Progenitor cell of endocrine pancreas (in vitro differentiated cells): ENCODE data around the gene TNNC2. TPM values are rescaled to one million over a fixed set of nuclear protein-coding genes. Genes with fewer than 3 reads are reported as not detected.

Source experiments
- DNase-seq: peaks from one replicate; pipeline ENCODE4 v3.0.0; 2021; ENCODE audit warnings: low spot score; ENCODE audit not compliant: unreplicated experiment
- H3K27ac Mint-ChIP-seq: 2 replicates; pipeline ENCODE4 v1.8.0; 2021; ENCODE audit warnings: mild to moderate bottlenecking, moderate library complexity, mixed read lengths
- H3K27me3 Mint-ChIP-seq: 2 replicates; pipeline ENCODE4 v1.8.0; 2021; ENCODE audit warnings: mixed read lengths
- H3K36me3 Mint-ChIP-seq: 2 replicates; pipeline ENCODE4 v1.8.0; 2022; ENCODE audit warnings: mixed read lengths; ENCODE audit not compliant: insufficient read depth
- H3K4me1 Mint-ChIP-seq: 2 replicates; pipeline ENCODE4 v1.8.0; 2021; ENCODE audit warnings: low read depth, mixed read lengths
- H3K4me3 Mint-ChIP-seq: 2 replicates; pipeline ENCODE4 v1.8.0; 2021; ENCODE audit warnings: low read depth, mild to moderate bottlenecking, moderate library complexity, mixed read lengths
- H3K9me3 Mint-ChIP-seq: 2 replicates; pipeline ENCODE4 v1.8.0; 2021; ENCODE audit warnings: low read depth, mixed read lengths
- CTCF ChIP-seq: fragments of 200-600 bp; sonication (generic); IDR thresholded peaks from one replicate; pipeline ENCODE4 v1.5.0; 2021; ENCODE audit warnings: antibody characterized with exemption, mild to moderate bottlenecking; ENCODE audit not compliant: unreplicated experiment
- total RNA-seq: library from RNA; stranded (reverse); gene quantifications from 2 replicates; pipeline ENCODE4 v1.2.1, GENCODE V29; 2021

Gene TNNC2
- total RNA-seq, 1 donor from 2014 or later = not detected

- no peak for TF ChIP-seq CTCF
- Mint-ChIP-seq H3K4me3 (no peak overlapping the region), H3K27me3 (peaks cover 23% of the 10 kb centered on the region), H3K36me3 (no peaks in the 10 kb centered on the region), H3K27ac (no peak overlapping the region), H3K9me3 (no peaks in the 10 kb centered on the region), H3K4me1 (no peaks in the 10 kb centered on the region)
- no peak for DNase-seq
These were observed 600 bp upstream of the TNNC2 start for GRCh38 chr20:45827712-45828111.

GRCh38 chr20:45826381-45827019, 612 bp downstream of the TNNC2 start:
- Mint-ChIP-seq H3K36me3 (no peaks in the 10 kb centered on the region), H3K4me1 (no peaks in the 10 kb centered on the region), H3K27ac (no peak overlapping the region), H3K9me3 (no peaks in the 10 kb centered on the region), H3K27me3 (peaks cover 30% of the 10 kb centered on the region), H3K4me3 (no peak overlapping the region)
- TF ChIP-seq CTCF = no peak
- no peak for DNase-seq

- Mint-ChIP-seq H3K4me1 (no peaks in the 10 kb centered on the region), H3K36me3 (no peaks in the 10 kb centered on the region), H3K27ac (no peak overlapping the region), H3K9me3 (no peaks in the 10 kb centered on the region), H3K4me3 (peak overlapping the region; percentile 3), H3K27me3 (peaks cover 31% of the 10 kb centered on the region)
- peak; percentile 15 for DNase-seq
- peak; percentile 36 for TF ChIP-seq CTCF
These were observed 2.9 kb downstream of the TNNC2 start for GRCh38 chr20:45823949-45824835.

GRCh38 chr20:45822857-45823256, 4.3 kb downstream of the TNNC2 start:
- Mint-ChIP-seq H3K4me1 (no peaks in the 10 kb centered on the region), H3K4me3 (no peak overlapping the region), H3K36me3 (no peaks in the 10 kb centered on the region), H3K27me3 (peaks cover 31% of the 10 kb centered on the region), H3K9me3 (no peaks in the 10 kb centered on the region), H3K27ac (no peak overlapping the region)
- no peak for TF ChIP-seq CTCF
- no peak for DNase-seq

GRCh38 chr20:45821947-45822346, 5.2 kb downstream of the TNNC2 start:
- H3K27ac Mint-ChIP-seq = no peak overlapping the region
- H3K36me3 Mint-ChIP-seq = no peaks in the 10 kb centered on the region
- no peak for TF ChIP-seq CTCF
- no peaks in the 10 kb centered on the region for H3K4me1 Mint-ChIP-seq
- no peak for DNase-seq
- H3K9me3 Mint-ChIP-seq = no peaks in the 10 kb centered on the region
- H3K27me3 Mint-ChIP-seq = peaks cover 31% of the 10 kb centered on the region
- H3K4me3 Mint-ChIP-seq = no peak overlapping the region
